WTC11 (cell line): ENCODE data around the gene KRT6B.

Experiments used
- ARID4B ChIP-seq: sonication (generic); formaldehyde crosslinking; IDR thresholded peaks from 2 replicates; pipeline ENCODE4 v1.8.0; 2023; ENCODE audit warnings: missing genetic modification reagents, mild to moderate bottlenecking, borderline replicate concordance
- ATF2 ChIP-seq: sonication (generic); formaldehyde crosslinking; IDR thresholded peaks from 2 replicates; pipeline ENCODE4 v1.8.1; 2022; ENCODE audit warnings: low read depth, missing genetic modification reagents, borderline replicate concordance
- CREB1 ChIP-seq: sonication (generic); formaldehyde crosslinking; IDR thresholded peaks from 2 replicates; pipeline ENCODE4 v1.8.0; 2023; ENCODE audit warnings: mild to moderate bottlenecking, missing genetic modification reagents
- CTCF ChIP-seq: fragments of 200-600 bp; IDR thresholded peaks from 2 replicates; pipeline ENCODE4 v1.8.0; 2022; ENCODE audit warnings: antibody characterized with exemption
- E2F1 ChIP-seq: sonication (generic); formaldehyde crosslinking; IDR thresholded peaks from 2 replicates; pipeline ENCODE4 v1.8.0; 2022; ENCODE audit warnings: mild to moderate bottlenecking, missing genetic modification reagents
- ERG ChIP-seq: fragments of 250-450 bp; sonication (Bioruptor Pico); IDR thresholded peaks from 2 replicates; pipeline ENCODE4 v1.8.0; 2021; ENCODE audit warnings: mild to moderate bottlenecking
- ESRRA ChIP-seq: sonication (generic); formaldehyde crosslinking; IDR thresholded peaks from 2 replicates; pipeline ENCODE4 v1.8.1; 2022; ENCODE audit warnings: mild to moderate bottlenecking, missing genetic modification reagents, borderline replicate concordance
- GABPB1 ChIP-seq: sonication (generic); formaldehyde crosslinking; IDR thresholded peaks from 2 replicates; pipeline ENCODE4 v1.8.1; 2023; ENCODE audit warnings: mild to moderate bottlenecking, missing genetic modification reagents
- JUN ChIP-seq: sonication (generic); formaldehyde crosslinking; IDR thresholded peaks from 2 replicates; pipeline ENCODE4 v1.8.0; 2023; ENCODE audit warnings: mild to moderate bottlenecking, missing genetic modification reagents
- NR3C1 ChIP-seq: sonication (generic); formaldehyde crosslinking; conservative IDR thresholded peaks from 2 replicates; pipeline ENCODE4 v1.8.1; 2023; ENCODE audit warnings: low read depth, mild to moderate bottlenecking, missing genetic modification reagents
- ZNF263 ChIP-seq: sonication (generic); formaldehyde crosslinking; IDR thresholded peaks from 2 replicates; pipeline ENCODE4 v1.8.1; 2022; ENCODE audit warnings: low read depth, mild to moderate bottlenecking, moderate library complexity, missing genetic modification reagents
- ZNF532 ChIP-seq: fragments of 250-450 bp; sonication (Bioruptor Pico); IDR thresholded peaks from 2 replicates; pipeline ENCODE4 v1.9.0; 2021; ENCODE audit warnings: mild to moderate bottlenecking, borderline replicate concordance

- no peak for TF ChIP-seq CTCF
- no peak for TF ChIP-seq NR3C1 (CRISPR knock-in tag)
- no peak for TF ChIP-seq ARID4B (CRISPR knock-in tag)
- no peak for TF ChIP-seq E2F1 (CRISPR knock-in tag)
- TF ChIP-seq ZNF263 (CRISPR knock-in tag) = no peak
- no peak for TF ChIP-seq ZNF532
- no peak for TF ChIP-seq ATF2 (CRISPR knock-in tag)
- TF ChIP-seq ERG (CRISPR knock-in tag) = no peak
- TF ChIP-seq JUN (CRISPR knock-in tag) = no peak
- TF ChIP-seq GABPB1 = no peak
- no peak for TF ChIP-seq ESRRA (CRISPR knock-in tag)
- TF ChIP-seq CREB1 (CRISPR knock-in tag) = no peak
These were observed 15.7 kb downstream of the KRT6B start for GRCh38 chr12:52436000-52436827.
